Astrocyte of the cerebellum (primary cell): ENCODE measurements around the gene EED.

Experiments used
- DNase-seq: peaks from one replicate; pipeline ENCODE4 v3.0.0-alpha.2; 2011; ENCODE audit warnings: low read depth
- H3K4me3 ChIP-seq: 2 replicates; pipeline ENCODE4 v1.5.1; 2011; ENCODE audit warnings: mild to moderate bottlenecking, low read depth, low read length, moderate library complexity
- in situ Hi-C: cut with HindIII; loops from 2 replicates; pipeline ENCODE4 v1.10.0; 2017; ENCODE audit warnings: low sequenced_read_pairs
- TF ChIP-seq, protein P1 (sequence below): IDR thresholded peaks from 2 replicates; pipeline ENCODE4 v1.5.1; 2012; ENCODE audit warnings: low read length, low read depth, moderate library complexity, mild to moderate bottlenecking; ENCODE audit errors: missing control alignments

Gene EED, protein sequence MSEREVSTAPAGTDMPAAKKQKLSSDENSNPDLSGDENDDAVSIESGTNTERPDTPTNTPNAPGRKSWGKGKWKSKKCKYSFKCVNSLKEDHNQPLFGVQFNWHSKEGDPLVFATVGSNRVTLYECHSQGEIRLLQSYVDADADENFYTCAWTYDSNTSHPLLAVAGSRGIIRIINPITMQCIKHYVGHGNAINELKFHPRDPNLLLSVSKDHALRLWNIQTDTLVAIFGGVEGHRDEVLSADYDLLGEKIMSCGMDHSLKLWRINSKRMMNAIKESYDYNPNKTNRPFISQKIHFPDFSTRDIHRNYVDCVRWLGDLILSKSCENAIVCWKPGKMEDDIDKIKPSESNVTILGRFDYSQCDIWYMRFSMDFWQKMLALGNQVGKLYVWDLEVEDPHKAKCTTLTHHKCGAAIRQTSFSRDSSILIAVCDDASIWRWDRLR

GRCh38 chr11:86244522-86245368, at the start of gene EED:
Gene EED (plus strand): TSS chr11:86244753. CDS start chr11:86245230, 477 bp downstream.
- DNase-seq: peak; percentile 86
- H3K4me3 ChIP-seq: peak within 1 kb of the TSS; percentile 81
- in situ Hi-C loops: no loop called here
- TF ChIP-seq, protein P1, sequence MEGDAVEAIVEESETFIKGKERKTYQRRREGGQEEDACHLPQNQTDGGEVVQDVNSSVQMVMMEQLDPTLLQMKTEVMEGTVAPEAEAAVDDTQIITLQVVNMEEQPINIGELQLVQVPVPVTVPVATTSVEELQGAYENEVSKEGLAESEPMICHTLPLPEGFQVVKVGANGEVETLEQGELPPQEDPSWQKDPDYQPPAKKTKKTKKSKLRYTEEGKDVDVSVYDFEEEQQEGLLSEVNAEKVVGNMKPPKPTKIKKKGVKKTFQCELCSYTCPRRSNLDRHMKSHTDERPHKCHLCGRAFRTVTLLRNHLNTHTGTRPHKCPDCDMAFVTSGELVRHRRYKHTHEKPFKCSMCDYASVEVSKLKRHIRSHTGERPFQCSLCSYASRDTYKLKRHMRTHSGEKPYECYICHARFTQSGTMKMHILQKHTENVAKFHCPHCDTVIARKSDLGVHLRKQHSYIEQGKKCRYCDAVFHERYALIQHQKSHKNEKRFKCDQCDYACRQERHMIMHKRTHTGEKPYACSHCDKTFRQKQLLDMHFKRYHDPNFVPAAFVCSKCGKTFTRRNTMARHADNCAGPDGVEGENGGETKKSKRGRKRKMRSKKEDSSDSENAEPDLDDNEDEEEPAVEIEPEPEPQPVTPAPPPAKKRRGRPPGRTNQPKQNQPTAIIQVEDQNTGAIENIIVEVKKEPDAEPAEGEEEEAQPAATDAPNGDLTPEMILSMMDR: no peak

DNA sequence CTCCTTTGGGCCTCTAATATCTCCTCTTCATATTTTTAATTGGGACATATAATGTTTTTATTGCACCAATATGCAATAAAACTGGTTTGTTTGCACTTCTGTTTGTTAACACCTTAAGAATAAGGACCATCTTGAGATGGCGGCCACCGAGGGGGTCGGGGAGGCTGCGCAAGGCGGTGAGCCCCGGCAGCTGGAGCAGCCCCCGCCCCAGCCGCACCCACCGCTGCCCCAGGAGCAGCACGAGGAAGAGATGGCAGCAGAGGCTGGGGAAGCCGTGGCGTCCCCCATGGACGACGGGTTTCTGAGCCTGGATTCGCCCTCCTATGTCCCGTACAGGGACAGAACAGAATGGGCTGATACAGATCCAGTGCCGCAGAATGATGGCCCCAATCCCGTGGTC, 49.6 kb upstream of the EED start:
- no peak for DNase-seq
- TF ChIP-seq, protein P1: no peak
- H3K4me3 ChIP-seq: no peak overlapping the region
- in situ Hi-C loops: no loop called here

DNA sequence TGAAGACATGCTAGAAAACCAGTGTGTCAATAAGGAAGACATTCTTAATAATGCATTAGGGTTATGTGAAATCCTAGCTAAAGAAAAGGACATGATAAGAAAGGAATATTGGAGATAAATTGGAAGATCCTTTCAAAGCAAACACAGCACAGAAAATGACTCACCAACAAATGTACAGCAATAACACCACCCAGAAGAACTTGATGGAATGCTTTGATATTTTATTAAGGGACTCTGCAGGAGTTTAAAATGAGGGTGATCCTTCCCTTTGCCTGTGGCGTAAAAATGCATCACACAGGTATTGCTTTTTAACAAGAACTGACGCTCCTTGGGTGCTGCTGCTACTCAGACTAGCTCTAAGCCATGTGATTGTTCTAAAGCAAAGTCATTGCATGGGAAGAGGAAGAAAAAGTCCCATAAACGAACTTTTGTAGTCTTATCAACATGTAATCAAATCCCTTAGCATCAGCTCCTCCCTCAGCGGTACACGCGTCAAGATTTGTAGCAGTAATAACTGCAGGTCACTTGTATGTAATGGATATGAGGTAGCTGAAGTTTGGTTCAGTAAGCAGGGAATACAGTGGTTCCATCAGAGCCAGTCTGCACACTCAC, 48.4 kb upstream of the EED start:
- in situ Hi-C loops: no loop called here
- DNase-seq: no peak
- no peak overlapping the region for H3K4me3 ChIP-seq
- TF ChIP-seq, protein P1: no peak

GRCh38 chr11:86196913-86197312, 47.6 kb upstream of the EED start:
- in situ Hi-C loops: no loop called here
- no peak for DNase-seq
- TF ChIP-seq, protein P1: no peak
- H3K4me3 ChIP-seq: no peak overlapping the region

GRCh38 chr11:86197448-86197847, 47.1 kb upstream of the EED start:
- in situ Hi-C loops: no loop called here
- no peak for DNase-seq

GRCh38 chr11:86198139-86198538, 46.4 kb upstream of the EED start:
- in situ Hi-C loops: no loop called here
- no peak for DNase-seq

More at GRCh38 chr11:86197448-86197847, 47.1 kb upstream of the EED start:
- no peak overlapping the region for H3K4me3 ChIP-seq
- TF ChIP-seq, protein P1: no peak

More at GRCh38 chr11:86198139-86198538, 46.4 kb upstream of the EED start:
- no peak overlapping the region for H3K4me3 ChIP-seq
- TF ChIP-seq, protein P1: no peak
